K562 (cell line): ENCODE data around the gene CALB2. TPM values are rescaled to one million over a fixed set of nuclear protein-coding genes. Genes with fewer than 3 reads are reported as not detected.

ENCODE experiments used
- ATAC-seq: fragments of 200-7000 bp; cut with Tn5 transposase; 3 replicates; pipeline ENCODE4 v1.9.1; 2020; ENCODE audit warnings: moderate library complexity
- BruUV-seq: library from RNA; stranded (reverse); fragments of 400-500 nt; replicated peaks from 2 replicates; lab custom pipeline; 2021; lab: Mats Ljungman, UMichigan
- CTCF ChIA-PET: fragments of 300-600 bp; formaldehyde crosslinking; extraction: SDS; loops from one replicate; lab custom pipeline; 2021; ENCODE audit warnings: low intra/inter-chr PET ratio; lab: Yijun Ruan, JAX
- POLR2A ChIA-PET: fragments of 300-600, 350-650 bp; sonication (Branson Sonifier 250); formaldehyde crosslinking; extraction: SDS; loops from one replicate; lab custom pipeline; 2021; ENCODE audit warnings: antibody characterized with exemption, inconsistent platforms; lab: Yijun Ruan, JAX
- DNase-seq, 4 experiments: peaks; one replicate each; pipeline versions ENCODE4 v3.0.0 to v3.0.0-alpha.2; 2011 to 2018; ENCODE audit warnings: low spot score in 3 of 4, mixed read lengths in 3 of 4; ENCODE audit errors: extremely low read depth in 1 of 4
- FAIRE-seq: peaks from 2 replicates; lab custom pipeline; 2011; peaks lifted over from hg19 to GRCh38; lab: Jason Lieb, UNC
- H2AFZ ChIP-seq: 2 replicates; pipeline ENCODE4 v1.6.0; 2011; ENCODE audit warnings: low read depth, low read length, control low read depth, inconsistent platforms
- H3K27ac ChIP-seq: fragments of 200-600 bp; 3 replicates; pipeline ENCODE4 v1.8.0; 2011; ENCODE audit warnings: low read depth, mild to moderate bottlenecking, control low read depth, inconsistent platforms, low read length, moderate library complexity, mixed read lengths; ENCODE audit errors: extremely low read depth
- H3K27me3 ChIP-seq, 2 experiments: fragments of 300-600 bp in 1 of 2; 2 replicates in 1 of 2; 3 replicates in 1 of 2; pipeline versions ENCODE4 v1.6.0 to v1.8.0; 2011; ENCODE audit warnings: inconsistent platforms in 2 of 2, low read length in 2 of 2, mild to moderate bottlenecking in 1 of 2, mixed read lengths in 1 of 2, moderate library complexity in 1 of 2; ENCODE audit not compliant: control insufficient read depth in 2 of 2, insufficient read depth in 2 of 2
- H3K36me3 ChIP-seq: fragments of 300-600 bp; 3 replicates; pipeline ENCODE4 v1.8.0; 2011; ENCODE audit warnings: mild to moderate bottlenecking, low read length, inconsistent platforms; ENCODE audit not compliant: control insufficient read depth, insufficient read depth
- H3K4me1 ChIP-seq, 2 experiments: fragments of 200-600 bp in 1 of 2; replicated peaks in 1 of 2; 2 replicates in 1 of 2; 3 replicates in 1 of 2; pipeline versions ENCODE4 v1.5.1 to v1.8.0; 2011; ENCODE audit warnings: inconsistent platforms in 2 of 2, low read length in 2 of 2, mild to moderate bottlenecking in 1 of 2, mixed read lengths in 1 of 2, moderate library complexity in 1 of 2; ENCODE audit not compliant: control insufficient read depth in 2 of 2, insufficient read depth in 2 of 2
- H3K4me2 ChIP-seq: 2 replicates; pipeline ENCODE4 v1.6.1; 2011; ENCODE audit warnings: low read length, control low read depth, inconsistent platforms, mixed read lengths; ENCODE audit not compliant: insufficient read depth
- H3K4me3 ChIP-seq: fragments of 200-600 bp; sonication (generic), shearing (Covaris generic); 2 replicates; pipeline ENCODE4 v1.5.1; 2016; ENCODE audit warnings: control low read depth, inconsistent platforms
- H3K79me2 ChIP-seq: fragments of 200-600 bp; 3 replicates; pipeline ENCODE4 v1.8.0; 2011; ENCODE audit warnings: low read length, inconsistent platforms; ENCODE audit not compliant: control insufficient read depth, insufficient read depth
- H3K9ac ChIP-seq, 2 experiments: 2 replicates each; pipeline versions ENCODE4 v1.6.0 to v1.6.1; 2011; ENCODE audit warnings: low read depth in 2 of 2, low read length in 2 of 2, control low read depth in 1 of 2, inconsistent platforms in 1 of 2, mild to moderate bottlenecking in 1 of 2, mixed read lengths in 1 of 2; ENCODE audit not compliant: insufficient read depth in 1 of 2
- H3K9me1 ChIP-seq: one replicate; pipeline ENCODE4 v1.6.0; 2011; ENCODE audit warnings: inconsistent platforms, mild to moderate bottlenecking, low read length, moderate library complexity; ENCODE audit not compliant: control insufficient read depth, insufficient read depth
- H3K9me3 ChIP-seq: replicated peaks from 2 replicates; pipeline ENCODE4 v1.5.1; 2011; ENCODE audit warnings: low read depth, low read length, inconsistent platforms; ENCODE audit not compliant: control insufficient read depth, insufficient read depth
- H4K20me1 ChIP-seq: replicated peaks from 2 replicates; pipeline ENCODE4 v1.6.1; 2011; ENCODE audit warnings: low read length, inconsistent platforms, mixed read lengths; ENCODE audit not compliant: control insufficient read depth, insufficient read depth
- ARNT ChIP-seq, 2 experiments: fragments of 450-650 bp; IDR thresholded peaks; 2 replicates each; pipeline ENCODE4 v1.6.1; 2016; ENCODE audit warnings: mild to moderate bottlenecking in 1 of 2
- RFX1 ChIP-seq: fragments of 450-650 bp; IDR thresholded peaks from 2 replicates; pipeline ENCODE4 v1.6.1; 2016; ENCODE audit warnings: mild to moderate bottlenecking, moderate library complexity
- SIN3A ChIP-seq, 2 experiments: fragments of 150-350 bp in 1 of 2; IDR thresholded peaks; 2 replicates each; pipeline ENCODE4 v1.6.1; 2011 to 2016; ENCODE audit warnings: borderline replicate concordance in 2 of 2, low read depth in 2 of 2, low read length in 2 of 2, mild to moderate bottlenecking in 2 of 2, moderate library complexity in 2 of 2; ENCODE audit not compliant: control insufficient read depth in 1 of 2
- WGBS: fragments of 100-300 bp; shearing (Covaris generic); methylation state at CpG from one replicate; pipeline ENCODE4 v1.1.6; 2016; ENCODE audit warnings: low coverage, mixed read lengths; ENCODE audit not compliant: insufficient coverage; ENCODE audit errors: missing lambda C conversion rate; 5-methylcytosine and 5-hydroxymethylcytosine counted together
- in situ Hi-C: fragments of 300-500 bp; cut with MboI; formaldehyde crosslinking; loops from 4 replicates; pipeline ENCODE4 v1.15.0; 2018; ENCODE audit warnings: inconsistent platforms, mixed read lengths
- intact Hi-C: fragments of 100-400 bp; cut with micrococcal nuclease; formaldehyde crosslinking; loops from 2 replicates; pipeline ENCODE4 v1.14.2; 2022
- polyA plus RNA-seq, 8 experiments: library from polyadenylated mRNA; depleted of rRNA in 4 of 8; stranded (reverse) in 5 of 8; unstranded in 3 of 8; fragments of >200 nt; fragmentation: Nextera tagmentation in 2 of 8; fragmentation: Illumina TruSeq in 1 of 8; extraction: Ambion mirVana in 2 of 8; extraction: Trizol in 1 of 8; gene quantifications; 2 replicates each; pipeline versions ENCODE4 v1.2.1 to v1.2.3, GENCODE V29; 2011 to 2014; ENCODE audit warnings: inconsistent platforms in 1 of 8, missing spikeins in 1 of 8
- total RNA-seq, 7 experiments: library from RNA; depleted of rRNA in 6 of 7; stranded (reverse); fragments of >200 nt in 6 of 7; fragmentation: Illumina TruSeq in 2 of 7; extraction: Trizol in 2 of 7; gene quantifications; 2 replicates each; pipeline versions ENCODE4 v1.2.1 to v1.2.3, GENCODE V29; 2011 to 2021; ENCODE audit warnings: low replicate concordance in 1 of 7
- TF ChIP-seq, protein P1 (sequence below), 2 experiments: fragments of 450-650 bp in 1 of 2; sonication (generic) in 1 of 2; formaldehyde crosslinking in 1 of 2; IDR thresholded peaks; 2 replicates each; pipeline versions ENCODE4 v1.7.1 to v1.9.0; 2016 to 2022; ENCODE audit warnings: inconsistent platforms in 1 of 2, mild to moderate bottlenecking in 1 of 2, missing genetic modification reagents in 1 of 2

Gene CALB2
- total and polyA plus RNA-seq, 9 of the 15 experiments (the other 6 are each of a cell fraction or from before 2014, with no cell fraction given), result not detected

DNA sequence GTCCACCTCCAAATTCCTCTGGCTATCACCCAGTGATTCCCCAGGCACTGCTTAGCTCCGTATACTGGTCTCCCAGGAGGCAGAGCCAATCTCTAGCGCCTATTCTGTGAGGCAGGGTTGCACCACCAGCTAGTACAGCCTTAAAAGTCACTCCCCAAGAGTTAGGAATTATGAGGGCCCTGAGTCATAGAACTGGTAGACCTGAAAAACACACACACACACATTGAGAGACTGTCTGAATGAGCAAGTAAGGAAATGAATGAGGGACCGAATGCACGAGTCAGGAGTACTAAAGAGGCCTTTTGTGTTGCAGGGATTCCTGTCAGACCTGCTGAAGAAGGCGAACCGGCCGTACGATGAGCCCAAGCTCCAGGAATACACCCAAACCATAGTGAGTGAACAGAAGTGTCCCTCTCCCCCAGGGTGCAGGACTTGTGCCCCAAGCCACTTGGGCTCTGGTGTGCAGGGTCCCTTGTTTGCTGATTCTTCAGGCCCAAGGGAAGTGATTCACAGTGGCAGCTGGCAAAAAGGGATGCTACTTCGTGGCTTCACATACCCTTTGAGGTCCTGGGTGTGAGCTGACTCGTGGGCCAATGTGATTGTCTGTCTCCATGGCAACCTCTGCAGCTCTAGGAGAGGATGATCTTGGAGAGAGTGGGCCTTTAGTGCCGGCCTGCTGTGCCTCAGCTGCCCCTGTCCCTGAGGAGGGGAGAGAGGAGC lies 24.7 kb downstream of the CALB2 start:
- intact Hi-C loops (no loop called here), in situ Hi-C loops (no loop called here)
- H4K20me1 ChIP-seq, result peaks cover 7% of the 10 kb centered on the region; the same call in 1 of the 2 replicates
- DNase-seq (no peak), FAIRE-seq (no peak), ATAC-seq (peak; percentile 51; the same call in 2 of the 3 replicates)
- no peaks in the 10 kb centered on the region for H3K9me3 ChIP-seq
- no peaks in the 10 kb centered on the region for H3K4me1 ChIP-seq
- BruUV-seq, result no TSS peak
- TF ChIP-seq, protein P1, sequence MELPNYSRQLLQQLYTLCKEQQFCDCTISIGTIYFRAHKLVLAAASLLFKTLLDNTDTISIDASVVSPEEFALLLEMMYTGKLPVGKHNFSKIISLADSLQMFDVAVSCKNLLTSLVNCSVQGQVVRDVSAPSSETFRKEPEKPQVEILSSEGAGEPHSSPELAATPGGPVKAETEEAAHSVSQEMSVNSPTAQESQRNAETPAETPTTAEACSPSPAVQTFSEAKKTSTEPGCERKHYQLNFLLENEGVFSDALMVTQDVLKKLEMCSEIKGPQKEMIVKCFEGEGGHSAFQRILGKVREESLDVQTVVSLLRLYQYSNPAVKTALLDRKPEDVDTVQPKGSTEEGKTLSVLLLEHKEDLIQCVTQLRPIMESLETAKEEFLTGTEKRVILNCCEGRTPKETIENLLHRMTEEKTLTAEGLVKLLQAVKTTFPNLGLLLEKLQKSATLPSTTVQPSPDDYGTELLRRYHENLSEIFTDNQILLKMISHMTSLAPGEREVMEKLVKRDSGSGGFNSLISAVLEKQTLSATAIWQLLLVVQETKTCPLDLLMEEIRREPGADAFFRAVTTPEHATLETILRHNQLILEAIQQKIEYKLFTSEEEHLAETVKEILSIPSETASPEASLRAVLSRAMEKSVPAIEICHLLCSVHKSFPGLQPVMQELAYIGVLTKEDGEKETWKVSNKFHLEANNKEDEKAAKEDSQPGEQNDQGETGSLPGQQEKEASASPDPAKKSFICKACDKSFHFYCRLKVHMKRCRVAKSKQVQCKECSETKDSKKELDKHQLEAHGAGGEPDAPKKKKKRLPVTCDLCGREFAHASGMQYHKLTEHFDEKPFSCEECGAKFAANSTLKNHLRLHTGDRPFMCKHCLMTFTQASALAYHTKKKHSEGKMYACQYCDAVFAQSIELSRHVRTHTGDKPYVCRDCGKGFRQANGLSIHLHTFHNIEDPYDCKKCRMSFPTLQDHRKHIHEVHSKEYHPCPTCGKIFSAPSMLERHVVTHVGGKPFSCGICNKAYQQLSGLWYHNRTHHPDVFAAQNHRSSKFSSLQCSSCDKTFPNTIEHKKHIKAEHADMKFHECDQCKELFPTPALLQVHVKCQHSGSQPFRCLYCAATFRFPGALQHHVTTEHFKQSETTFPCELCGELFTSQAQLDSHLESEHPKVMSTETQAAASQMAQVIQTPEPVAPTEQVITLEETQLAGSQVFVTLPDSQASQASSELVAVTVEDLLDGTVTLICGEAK (IDR thresholded peaks at IDR 0.05), result no peak
- TF ChIP-seq, protein P1 (CRISPR knock-in tag; IDR thresholded peaks at IDR 0.05), result no peak
- TF ChIP-seq SIN3A (IDR thresholded peaks at IDR 0.05; ENCODE audit: borderline replicate concordance in 2 of 2, control insufficient read depth in 1 of 2, low read depth in 2 of 2, low read length in 2 of 2) (no peak), ARNT (IDR thresholded peaks at IDR 0.05) (no peak), RFX1 (peak; percentile 74)
- no peaks in the 10 kb centered on the region for H3K79me2 ChIP-seq
- H3K27me3 ChIP-seq, result peaks cover 8 to 26% of the 10 kb centered on the region in 2 experiments; a peak in 4 of 5 replicates
- H3K4me2 ChIP-seq, result no peak overlapping the region
- CTCF ChIA-PET, result no interaction called here
- 8% methylated on average over 11 of the region's 11 CpGs for WGBS
- H2AFZ ChIP-seq, result no peak overlapping the region
- POLR2A ChIA-PET, result interaction anchor here (0.6 to 1.7 kb wide), 4 partner anchors 8 to 182 kb away, joined by 3 read pairs; no protein-coding TSS in a partner anchor
- H3K9me1 ChIP-seq, result no peaks in the 10 kb centered on the region
- no peaks in the 10 kb centered on the region for H3K36me3 ChIP-seq
- no peak overlapping the region for H3K9ac ChIP-seq
- no peak overlapping the region for H3K27ac ChIP-seq
- no peak overlapping the region for H3K4me3 ChIP-seq
